Stimulated activated CD8-positive, alpha-beta memory T cell treated with anti-CD3 and anti-CD28 coated beads, Interleukin-15, amount 100 ng/mL, for 4 hours (primary cell): ENCODE measurements around the gene CORO2B.
"Not testable (repeated sequence)": the region's sequence is repeated elsewhere in the genome, so short reads cannot be mapped to it uniquely, and the experiment has no call there.

Experiments used
- DNase-seq, 2 donors: peaks; one replicate each; pipeline ENCODE4 v3.0.0-alpha.2; 2020; ENCODE audit warnings: low read depth in 2 of 2

The CORO2B gene

GRCh38 chr15:68676011-68676605, 97.3 kb downstream of the CORO2B start:
- DNase-seq, result no peak

- DNase-seq, result no peak
Observed at GRCh38 chr15:68676926-68677325, 98.1 kb downstream of the CORO2B start.

- DNase-seq, result no peak
Observed at GRCh38 chr15:68677996-68678395, 99.2 kb downstream of the CORO2B start.

- no peak for DNase-seq
Observed at GRCh38 chr15:68678746-68679145, 100.0 kb downstream of the CORO2B start.

- no peak for DNase-seq
Observed at GRCh38 chr15:68679161-68679560, 100.4 kb downstream of the CORO2B start.

- no peak for DNase-seq
Observed at GRCh38 chr15:68679961-68680371, 101.2 kb downstream of the CORO2B start.

GRCh38 chr15:68680756-68681155, 102.0 kb downstream of the CORO2B start:
- DNase-seq, result not testable (repeated sequence)

GRCh38 chr15:68681836-68682235, 103.0 kb downstream of the CORO2B start:
- DNase-seq, result no peak

GRCh38 chr15:68682330-68682729, 103.5 kb downstream of the CORO2B start:
- DNase-seq, result no peak

- no peak for DNase-seq
Observed at GRCh38 chr15:68683026-68683425, 104.2 kb downstream of the CORO2B start.

- no peak for DNase-seq
Observed at GRCh38 chr15:68683551-68683950, 104.8 kb downstream of the CORO2B start.

- no peak for DNase-seq
Observed at GRCh38 chr15:68684476-68684875, 105.7 kb downstream of the CORO2B start.

- no peak for DNase-seq
Observed at GRCh38 chr15:68687136-68687735, 108.4 kb downstream of the CORO2B start.

- no peak for DNase-seq
Observed at GRCh38 chr15:68691705-68692104, 112.9 kb downstream of the CORO2B start.

GRCh38 chr15:68693071-68693470, 114.3 kb downstream of the CORO2B start:
- DNase-seq, result no peak

GRCh38 chr15:68694111-68694510, 115.3 kb downstream of the CORO2B start:
- no peak for DNase-seq

- no peak for DNase-seq
Observed at GRCh38 chr15:68695061-68695595, 116.3 kb downstream of the CORO2B start.

- DNase-seq, result no peak
Observed at GRCh38 chr15:68696414-68697363, 117.9 kb downstream of the CORO2B start.

- no peak for DNase-seq
Observed at GRCh38 chr15:68697711-68698690, 119.2 kb downstream of the CORO2B start.

- no peak for DNase-seq
Observed at GRCh38 chr15:68698708-68699107, 119.9 kb downstream of the CORO2B start.
